SK-N-SH (cell line): ENCODE results near the gene ABLIM2.

Experiments
- YY1 ChIP-seq: IDR thresholded peaks from 2 replicates; pipeline ENCODE4 v1.4.0; 2012; ENCODE audit warnings: low read depth, mild to moderate bottlenecking
- TF ChIP-seq, protein P1 (sequence below): fragments of 200-600 bp; sonication (generic); IDR thresholded peaks from 2 replicates; pipeline ENCODE4 v1.6.1; 2017; ENCODE audit warnings: antibody characterized with exemption, mild to moderate bottlenecking, moderate library complexity

DNA sequence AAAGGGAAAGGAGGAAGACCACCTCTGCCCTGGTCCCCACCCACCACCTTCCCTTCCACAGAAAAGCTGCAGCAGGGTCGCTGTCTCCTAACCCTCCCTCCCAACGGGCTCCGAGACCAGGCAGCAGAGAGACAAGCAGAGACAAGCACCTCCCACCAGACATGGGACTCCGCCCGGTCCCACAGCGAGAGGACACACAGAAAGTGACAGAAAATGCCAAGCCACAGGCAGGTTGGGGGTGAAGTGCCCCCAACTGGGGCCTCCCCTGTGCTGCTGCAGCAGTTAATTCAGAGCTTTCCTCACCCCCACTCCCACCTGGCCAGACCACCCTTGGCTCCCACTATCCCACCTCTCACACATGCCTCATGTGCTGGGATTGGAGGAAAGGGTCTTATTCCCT lies 154.5 kb downstream of the ABLIM2 start:
- TF ChIP-seq, protein P1, sequence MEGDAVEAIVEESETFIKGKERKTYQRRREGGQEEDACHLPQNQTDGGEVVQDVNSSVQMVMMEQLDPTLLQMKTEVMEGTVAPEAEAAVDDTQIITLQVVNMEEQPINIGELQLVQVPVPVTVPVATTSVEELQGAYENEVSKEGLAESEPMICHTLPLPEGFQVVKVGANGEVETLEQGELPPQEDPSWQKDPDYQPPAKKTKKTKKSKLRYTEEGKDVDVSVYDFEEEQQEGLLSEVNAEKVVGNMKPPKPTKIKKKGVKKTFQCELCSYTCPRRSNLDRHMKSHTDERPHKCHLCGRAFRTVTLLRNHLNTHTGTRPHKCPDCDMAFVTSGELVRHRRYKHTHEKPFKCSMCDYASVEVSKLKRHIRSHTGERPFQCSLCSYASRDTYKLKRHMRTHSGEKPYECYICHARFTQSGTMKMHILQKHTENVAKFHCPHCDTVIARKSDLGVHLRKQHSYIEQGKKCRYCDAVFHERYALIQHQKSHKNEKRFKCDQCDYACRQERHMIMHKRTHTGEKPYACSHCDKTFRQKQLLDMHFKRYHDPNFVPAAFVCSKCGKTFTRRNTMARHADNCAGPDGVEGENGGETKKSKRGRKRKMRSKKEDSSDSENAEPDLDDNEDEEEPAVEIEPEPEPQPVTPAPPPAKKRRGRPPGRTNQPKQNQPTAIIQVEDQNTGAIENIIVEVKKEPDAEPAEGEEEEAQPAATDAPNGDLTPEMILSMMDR: no peak
- TF ChIP-seq YY1: no peak
